Adrenal gland (tissue), 12 donors: ENCODE data around the gene KIF16B. TPM values are rescaled to one million over a fixed set of nuclear protein-coding genes. Genes with fewer than 3 reads are reported as not detected.

ENCODE experiments used
- DNase-seq, 7 donors: peaks; one replicate each; pipeline ENCODE4 v3.0.0-alpha.2; 2019 to 2020
- H3K27ac ChIP-seq, 5 donors: fragments of 200-600 bp; sonication (generic) in 4 of 5; 1 replicate in 3 of 5; 2 replicates in 2 of 5; pipeline versions ENCODE4 v1.5.1 to v1.8.0; 2016 to 2020; ENCODE audit warnings: mild to moderate bottlenecking in 1 of 5
- H3K27me3 ChIP-seq: fragments of 200-600 bp; 2 replicates; pipeline ENCODE4 v1.8.0; 2021
- H3K36me3 ChIP-seq, 2 donors: fragments of 200-600 bp; replicated peaks in 1 of 2; 1 replicate in 1 of 2; 2 replicates in 1 of 2; pipeline versions ENCODE4 v1.5.1 to v1.8.0; 2018 to 2022
- H3K4me1 ChIP-seq, 2 donors: fragments of 200-600 bp; replicated peaks in 1 of 2; 1 replicate in 1 of 2; 2 replicates in 1 of 2; pipeline versions ENCODE4 v1.5.1 to v1.8.0; 2018 to 2021
- H3K4me3 ChIP-seq, 4 donors: fragments of 200-600 bp; sonication (generic) in 3 of 4; one replicate each; pipeline ENCODE4 v1.5.1; 2016 to 2018
- H3K9me3 ChIP-seq, 3 donors: fragments of 200-600 bp; sonication (generic) in 1 of 3; replicated peaks in 1 of 3; 1 replicate in 2 of 3; 2 replicates in 1 of 3; pipeline versions ENCODE4 v1.5.1 to v1.8.0; 2016 to 2021
- CTCF ChIP-seq, 6 experiments: fragments of 450-650 bp in 4 of 6; fragments of 200-600 bp in 2 of 6; sonication (generic) in 1 of 6; IDR thresholded peaks; 1 replicate in 5 of 6; 2 replicates in 1 of 6; pipeline versions ENCODE4 v1.5.1 to v1.8.0; 2016 to 2021; ENCODE audit warnings: antibody characterized with exemption in 6 of 6, mild to moderate bottlenecking in 2 of 6, moderate library complexity in 1 of 6
- POLR2A ChIP-seq, 2 donors: fragments of 450-650 bp; IDR thresholded peaks; one replicate each; pipeline ENCODE4 v1.6.1; 2017; ENCODE audit warnings: antibody characterized with exemption in 2 of 2, mild to moderate bottlenecking in 2 of 2, moderate library complexity in 1 of 2
- WGBS, 4 donors: extraction: QIAGEN DNeasy Blood & Tissue Kit in 2 of 4; methylation state at CpG; one replicate each; pipeline versions ENCODE4 v1.1.5 to v1.1.7; 2013 to 2017; 5-methylcytosine and 5-hydroxymethylcytosine counted together
- intact Hi-C, 2 donors: fragments of 100-400 bp; cut with DNase I; formaldehyde crosslinking; loops; one replicate each; pipeline versions ENCODE4 v1.14.1 to v1.15.0; 2022 to 2023
- polyA plus RNA-seq, 3 donors: library from polyadenylated mRNA; stranded (reverse); fragments of 200-250 nt in 2 of 3; fragments of 350-450 nt in 1 of 3; fragmentation: Illumina TruSeq in 1 of 3; extraction: RNeasy Lipid Tissue Mini Kit (QIAGEN cat#74804) in 1 of 3; gene quantifications; one replicate each; pipeline ENCODE4 v1.2.3, GENCODE V29; 2013 to 2014
- total RNA-seq, 9 donors: library from RNA; depleted of rRNA in 4 of 9; stranded (reverse); fragments of >200 nt in 4 of 9; fragments of 120-200 nt in 1 of 9; fragmentation: NEBNext Ultra II Directional in 1 of 9; extraction: Animal tissue kit (Norgen Biotek cat#: 25700) in 1 of 9; gene quantifications; one replicate each; pipeline versions ENCODE4 v1.1.0 to v1.2.4, GENCODE V29; 2013 to 2023
- donor health status: healthy with polysubstance abuse.
- donor health status: Bipolar disorder and iron deficiency.
- donor health status: DM: yes; HTN: yes; CAD: no.
- donor health status: DM: no; HTN: no; CAD: no.
- donor health status: DM: no; HTN: no; CAD: no.
- donor health status: DM: yes; HTN: yes; CAD: no.

Gene KIF16B
- total and polyA plus RNA-seq, 12 donors, result 8.6 to 113 (median 36.1) TPM

GRCh38 chr20:16446991-16447390, 126.3 kb downstream of the KIF16B start:
- WGBS, 4 donors, result 79 to 91% (median 83%) methylated on average over 3 of the region's 3 CpGs
- DNase-seq, result no peak
- TF ChIP-seq CTCF (IDR thresholded peaks at IDR 0.05), result no peak
- Histone ChIP-seq H3K27me3 (no peaks in the 10 kb centered on the region), H3K4me1 (peaks cover 5 to 9% of the 10 kb centered on the region in 2 donors), H3K4me3 (no peak overlapping the region), H3K27ac (no peak overlapping the region), H3K36me3 (no peaks in the 10 kb centered on the region), H3K9me3 (no peaks in the 10 kb centered on the region)
- intact Hi-C loops, result no loop called here

- H3K36me3 ChIP-seq, result no peaks in the 10 kb centered on the region
- no peak overlapping the region for H3K4me3 ChIP-seq
- H3K27me3 ChIP-seq, result no peaks in the 10 kb centered on the region
- WGBS, 4 donors, result 78 to 83% (median 80%) methylated on average over 4 of the region's 4 CpGs
- no peak for DNase-seq
- H3K4me1 ChIP-seq, result peaks cover 5 to 9% of the 10 kb centered on the region in 2 donors
- TF ChIP-seq POLR2A (IDR thresholded peaks at IDR 0.05), result no peak
- TF ChIP-seq CTCF (IDR thresholded peaks at IDR 0.05), result no peak
- no peak overlapping the region for H3K27ac ChIP-seq
- no peaks in the 10 kb centered on the region for H3K9me3 ChIP-seq
- intact Hi-C loops, result no loop called here
These were observed 127.0 kb downstream of the KIF16B start for GRCh38 chr20:16446246-16446645.

GRCh38 chr20:16445482-16445881, 127.8 kb downstream of the KIF16B start:
- Histone ChIP-seq H3K4me3 (no peak overlapping the region), H3K4me1 (peaks cover 5 to 9% of the 10 kb centered on the region in 2 donors), H3K27me3 (no peaks in the 10 kb centered on the region), H3K36me3 (no peaks in the 10 kb centered on the region), H3K9me3 (no peaks in the 10 kb centered on the region), H3K27ac (no peak overlapping the region)
- DNase-seq, result peak in 5 of 7 donors; percentile 34 to 48 (median 40)
- TF ChIP-seq POLR2A (IDR thresholded peaks at IDR 0.05), result no peak
- no peak for TF ChIP-seq CTCF (IDR thresholded peaks at IDR 0.05)
- 37 to 47% (median 43%) methylated on average over 3 of the region's 3 CpGs for WGBS, 4 donors
- intact Hi-C loops, result no loop called here

- Histone ChIP-seq H3K4me1 (peaks cover 5 to 14% of the 10 kb centered on the region in 2 donors), H3K27me3 (no peaks in the 10 kb centered on the region), H3K36me3 (no peaks in the 10 kb centered on the region), H3K9me3 (no peaks in the 10 kb centered on the region), H3K27ac (no peak overlapping the region), H3K4me3 (no peak overlapping the region)
- WGBS, 4 donors, result 86 to 89% (median 88%) methylated on average over 6 of the region's 6 CpGs
- peak in 2 of 7 donors; percentile 25 to 46 for DNase-seq
- no peak for TF ChIP-seq CTCF (IDR thresholded peaks at IDR 0.05)
- intact Hi-C loops, result no loop called here
These were observed 129.0 kb downstream of the KIF16B start for GRCh38 chr20:16444057-16444777.
